CD14-positive monocyte (primary cell): ENCODE data around the gene DOCK1. TPM values are rescaled to one million over a fixed set of nuclear protein-coding genes. Genes with fewer than 3 reads are reported as not detected.

ENCODE experiments used
- DNase-seq, 3 donors: peaks; one replicate each; pipeline ENCODE4 v3.0.0-alpha.2; 2011 to 2022
- H2AFZ ChIP-seq: 2 replicates; pipeline ENCODE4 v1.6.0; 2012; ENCODE audit warnings: mild to moderate bottlenecking, low read depth, low read length, inconsistent platforms; ENCODE audit not compliant: insufficient read depth, poor library complexity, severe bottlenecking
- H3K27ac ChIP-seq, 2 donors: 1 replicate in 1 of 2; 2 replicates in 1 of 2; pipeline ENCODE4 v1.5.1; 2012 to 2013; ENCODE audit warnings: low read length in 2 of 2, control low read depth in 1 of 2, inconsistent platforms in 1 of 2, low read depth in 1 of 2, mild to moderate bottlenecking in 1 of 2
- H3K27me3 ChIP-seq, 2 donors: one replicate each; pipeline versions ENCODE4 v1.6.0 to v1.6.1; 2011 to 2013; ENCODE audit warnings: low read length in 2 of 2; ENCODE audit not compliant: control insufficient read depth in 2 of 2, insufficient read depth in 2 of 2
- H3K36me3 ChIP-seq, 2 donors: replicated peaks in 1 of 2; 1 replicate in 1 of 2; 2 replicates in 1 of 2; pipeline versions ENCODE4 v1.5.1 to v1.6.1; 2012 to 2013; ENCODE audit warnings: low read length in 2 of 2, control low read depth in 1 of 2, inconsistent platforms in 1 of 2, mild to moderate bottlenecking in 1 of 2; ENCODE audit not compliant: insufficient read depth in 2 of 2, control insufficient read depth in 1 of 2
- H3K4me1 ChIP-seq, 2 donors: 1 replicate in 1 of 2; 2 replicates in 1 of 2; pipeline versions ENCODE4 v1.5.1 to v1.6.1; 2012 to 2013; ENCODE audit warnings: low read length in 2 of 2, control low read depth in 1 of 2, inconsistent platforms in 1 of 2, mild to moderate bottlenecking in 1 of 2, moderate library complexity in 1 of 2; ENCODE audit not compliant: insufficient read depth in 2 of 2, control insufficient read depth in 1 of 2
- H3K4me2 ChIP-seq: replicated peaks from 2 replicates; pipeline ENCODE3; 2012; ENCODE audit warnings: low read length, moderate library complexity, mild to moderate bottlenecking; ENCODE audit not compliant: poor library complexity, severe bottlenecking; ENCODE audit errors: extremely low read depth
- H3K4me3 ChIP-seq, 3 experiments: fragments of 200-600 bp in 1 of 3; sonication (generic) in 1 of 3; replicated peaks in 1 of 3; 1 replicate in 2 of 3; 2 replicates in 1 of 3; pipeline ENCODE4 v1.5.1; 2011 to 2013; ENCODE audit warnings: low read length in 3 of 3, mild to moderate bottlenecking in 3 of 3, control low read depth in 2 of 3, low read depth in 2 of 3, inconsistent platforms in 1 of 3, moderate library complexity in 1 of 3
- H3K79me2 ChIP-seq: 2 replicates; pipeline ENCODE4 v1.6.0; 2012; ENCODE audit warnings: mild to moderate bottlenecking, control low read depth, inconsistent platforms, low read length, moderate library complexity; ENCODE audit not compliant: insufficient read depth
- H3K9ac ChIP-seq: 2 replicates; pipeline ENCODE4 v1.6.0; 2017; ENCODE audit warnings: low read length, mild to moderate bottlenecking; ENCODE audit not compliant: insufficient read depth, poor library complexity, severe bottlenecking
- H3K9me3 ChIP-seq, 2 donors: replicated peaks in 1 of 2; 1 replicate in 1 of 2; 2 replicates in 1 of 2; pipeline versions ENCODE4 v1.5.1 to v1.6.1; 2012 to 2013; ENCODE audit warnings: low read length in 2 of 2, control low read depth in 1 of 2; ENCODE audit not compliant: control insufficient read depth in 1 of 2, insufficient read depth in 1 of 2
- H4K20me1 ChIP-seq: 2 replicates; pipeline ENCODE4 v1.6.0; 2012; ENCODE audit warnings: mild to moderate bottlenecking, low read length, control low read depth, moderate library complexity; ENCODE audit not compliant: insufficient read depth
- H3K27ac Mint-ChIP-seq, 7 donors: one replicate each; pipeline ENCODE4 v1.8.0; 2020; ENCODE audit warnings: mild to moderate bottlenecking in 7 of 7, mixed read lengths in 7 of 7, moderate library complexity in 6 of 7, inconsistent platforms in 2 of 7
- H3K27me3 Mint-ChIP-seq, 3 donors: one replicate each; pipeline ENCODE4 v1.8.0; 2021 to 2022; ENCODE audit warnings: low read depth in 3 of 3, mild to moderate bottlenecking in 3 of 3, mixed read lengths in 3 of 3, moderate library complexity in 3 of 3, inconsistent platforms in 1 of 3
- H3K36me3 Mint-ChIP-seq, 2 donors: one replicate each; pipeline ENCODE4 v1.8.0; 2020; ENCODE audit warnings: mixed read lengths in 2 of 2, inconsistent platforms in 1 of 2, mild to moderate bottlenecking in 1 of 2
- H3K4me1 Mint-ChIP-seq: one replicate; pipeline ENCODE4 v1.8.0; 2020; ENCODE audit warnings: mild to moderate bottlenecking, mixed read lengths
- H3K4me3 Mint-ChIP-seq, 2 donors: one replicate each; pipeline ENCODE4 v1.8.0; 2020; ENCODE audit warnings: mild to moderate bottlenecking in 2 of 2, mixed read lengths in 2 of 2, moderate library complexity in 1 of 2
- H3K9me3 Mint-ChIP-seq, 7 donors: one replicate each; pipeline ENCODE4 v1.8.0; 2020 to 2022; ENCODE audit warnings: mixed read lengths in 7 of 7, mild to moderate bottlenecking in 6 of 7, moderate library complexity in 6 of 7, inconsistent platforms in 2 of 7
- CTCF ChIP-seq: fragments of 200-600 bp; IDR thresholded peaks from one replicate; pipeline ENCODE4 v1.8.0; 2022; ENCODE audit warnings: antibody characterized with exemption, mild to moderate bottlenecking
- WGBS: methylation state at CpG from one replicate; pipeline ENCODE4 v1.1.5; 2013; ENCODE audit warnings: missing lambda C conversion rate; ENCODE audit not compliant: insufficient coverage; 5-methylcytosine and 5-hydroxymethylcytosine counted together
- intact Hi-C, 2 donors: fragments of 100-400 bp; cut with micrococcal nuclease; formaldehyde crosslinking; loops; one replicate each; pipeline versions ENCODE4 v1.15.0 to v1.15.1; 2023
- polyA plus RNA-seq, 3 donors: library from polyadenylated mRNA; depleted of rRNA in 1 of 3; unstranded in 2 of 3; stranded (reverse) in 1 of 3; fragments of 300-500 nt in 2 of 3; fragments of >200 nt in 1 of 3; fragmentation: Illumina TruSeq in 2 of 3; gene quantifications; 1 replicate in 2 of 3; 2 replicates in 1 of 3; pipeline ENCODE4 v1.2.3, GENCODE V29; 2012 to 2021

Gene DOCK1
- polyA plus RNA-seq, 3 donors = 0.31 to 0.35 TPM; not detected in 1

GRCh38 chr10:127125331-127125730, 220.1 kb downstream of the DOCK1 start:
- Mint-ChIP-seq H3K4me1 (no peaks in the 10 kb centered on the region), H3K4me3 (no peak overlapping the region), H3K9me3 (peaks cover 0 to 1% (median 0%) of the 10 kb centered on the region in 7 donors), H3K36me3 (no peaks in the 10 kb centered on the region), H3K27me3 (peaks cover 0 to 10% (median 0%) of the 10 kb centered on the region in 3 donors), H3K27ac (no peak overlapping the region)
- Histone ChIP-seq H3K4me2 (no peak overlapping the region), H3K4me3 (no peak overlapping the region), H3K27me3 (no peaks in the 10 kb centered on the region), H4K20me1 (no peaks in the 10 kb centered on the region), H3K79me2 (no peaks in the 10 kb centered on the region), H3K9ac (no peak overlapping the region), H3K36me3 (no peaks in the 10 kb centered on the region), H2AFZ (no peak overlapping the region), H3K27ac (no peak overlapping the region), H3K9me3 (no peaks in the 10 kb centered on the region), H3K4me1 (no peaks in the 10 kb centered on the region)
- 5% methylated on average over 8 of the region's 9 CpGs for WGBS
- no peak for DNase-seq
- no peak for TF ChIP-seq CTCF
- intact Hi-C loops = no loop called here

- Histone ChIP-seq H3K4me3 (no peak overlapping the region), H3K4me2 (no peak overlapping the region), H3K9me3 (no peaks in the 10 kb centered on the region), H3K9ac (no peak overlapping the region), H4K20me1 (no peaks in the 10 kb centered on the region), H3K79me2 (no peaks in the 10 kb centered on the region), H3K27ac (no peak overlapping the region), H3K4me1 (no peaks in the 10 kb centered on the region), H2AFZ (no peak overlapping the region), H3K36me3 (no peaks in the 10 kb centered on the region), H3K27me3 (no peaks in the 10 kb centered on the region)
- peaks cover 0 to 1% (median 0%) of the 10 kb centered on the region in 7 donors for H3K9me3 Mint-ChIP-seq
- no peak for TF ChIP-seq CTCF
- H3K36me3 Mint-ChIP-seq = no peaks in the 10 kb centered on the region
- no CpG with 5 or more reads among the region's 1 CpG for WGBS
- no peak overlapping the region for H3K27ac Mint-ChIP-seq
- no peak overlapping the region for H3K4me3 Mint-ChIP-seq
- no peak for DNase-seq
- H3K4me1 Mint-ChIP-seq = peaks cover 5% of the 10 kb centered on the region
- peaks cover 0 to 6% (median 0%) of the 10 kb centered on the region in 3 donors for H3K27me3 Mint-ChIP-seq
- intact Hi-C loops = no loop called here
Measured at GRCh38 chr10:127127822-127128221, 222.6 kb downstream of the DOCK1 start.
